ENCODE results near the gene ATP6V1B1. TPM values are rescaled to one million over a fixed set of nuclear protein-coding genes. Genes with fewer than 3 reads are reported as not detected.

The ATP6V1B1 gene
- total and polyA plus RNA-seq, 3 experiments from 2014 or later = not detected

DNA sequence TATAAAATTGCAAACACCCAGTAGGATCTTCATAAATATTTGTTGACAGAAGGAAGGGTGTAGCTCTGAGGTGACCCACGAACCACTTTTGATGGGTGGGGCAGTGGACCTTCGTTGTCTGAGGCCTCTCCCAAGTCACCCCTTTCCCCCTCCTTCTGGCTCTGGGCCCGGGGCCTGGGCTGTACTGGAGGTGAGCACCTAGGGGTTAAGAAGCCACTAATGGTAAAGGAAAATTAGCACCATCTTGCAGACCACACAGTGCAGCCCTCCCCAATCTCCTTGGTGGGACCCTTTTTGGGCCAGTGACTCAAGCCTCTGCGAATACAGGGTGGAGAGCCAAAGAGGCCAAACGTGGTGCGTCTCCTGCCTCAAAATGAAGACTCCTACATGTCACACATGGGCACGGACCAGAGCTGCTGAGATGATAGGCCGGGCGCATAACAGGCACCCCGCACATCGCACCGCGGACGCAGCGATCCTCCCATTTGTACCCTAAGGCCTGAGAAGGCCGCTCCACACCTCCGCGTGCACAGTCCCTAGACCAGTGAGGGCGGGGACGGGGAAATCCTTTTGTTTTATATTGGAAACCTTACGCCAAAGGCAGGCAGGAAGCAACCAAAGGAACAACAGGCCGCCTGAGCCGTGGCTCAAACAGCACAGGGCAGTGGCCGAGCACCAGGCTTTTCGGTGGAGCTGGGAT, 31.9 kb upstream of the ATP6V1B1 start:
- H3K36me3 Mint-ChIP-seq = no peaks in the 10 kb centered on the region
- H3K9me3 Mint-ChIP-seq = no peaks in the 10 kb centered on the region
- H3K36me3 ChIP-seq (ENCODE audit: insufficient read depth, low read length) = no peaks in the 10 kb centered on the region
- no peak for DNase-seq
- no peak overlapping the region for H3K4me3 ChIP-seq (ENCODE audit: low read length)
- H3K9me3 ChIP-seq (ENCODE audit: low read length) = no peaks in the 10 kb centered on the region
- no peak overlapping the region for H3K27ac Mint-ChIP-seq
- no peak overlapping the region for H3K27ac ChIP-seq (ENCODE audit: low read depth, low read length)
- ChIA-PET CTCF (no interaction called here), POLR2A (no interaction called here)
- peaks cover 64 to 93% of the 10 kb centered on the region in 2 donors for H3K27me3 Mint-ChIP-seq
- peaks cover 68% of the 10 kb centered on the region for H3K27me3 ChIP-seq (ENCODE audit: insufficient read depth, low read length, poor library complexity, severe bottlenecking)
- no peak overlapping the region for H3K4me3 Mint-ChIP-seq
- H3K4me1 Mint-ChIP-seq = peaks cover 14 to 51% (median 23%) of the 10 kb centered on the region in 3 donors
- peaks cover 20% of the 10 kb centered on the region for H3K4me1 ChIP-seq (ENCODE audit: insufficient read depth, low read length)

DNA sequence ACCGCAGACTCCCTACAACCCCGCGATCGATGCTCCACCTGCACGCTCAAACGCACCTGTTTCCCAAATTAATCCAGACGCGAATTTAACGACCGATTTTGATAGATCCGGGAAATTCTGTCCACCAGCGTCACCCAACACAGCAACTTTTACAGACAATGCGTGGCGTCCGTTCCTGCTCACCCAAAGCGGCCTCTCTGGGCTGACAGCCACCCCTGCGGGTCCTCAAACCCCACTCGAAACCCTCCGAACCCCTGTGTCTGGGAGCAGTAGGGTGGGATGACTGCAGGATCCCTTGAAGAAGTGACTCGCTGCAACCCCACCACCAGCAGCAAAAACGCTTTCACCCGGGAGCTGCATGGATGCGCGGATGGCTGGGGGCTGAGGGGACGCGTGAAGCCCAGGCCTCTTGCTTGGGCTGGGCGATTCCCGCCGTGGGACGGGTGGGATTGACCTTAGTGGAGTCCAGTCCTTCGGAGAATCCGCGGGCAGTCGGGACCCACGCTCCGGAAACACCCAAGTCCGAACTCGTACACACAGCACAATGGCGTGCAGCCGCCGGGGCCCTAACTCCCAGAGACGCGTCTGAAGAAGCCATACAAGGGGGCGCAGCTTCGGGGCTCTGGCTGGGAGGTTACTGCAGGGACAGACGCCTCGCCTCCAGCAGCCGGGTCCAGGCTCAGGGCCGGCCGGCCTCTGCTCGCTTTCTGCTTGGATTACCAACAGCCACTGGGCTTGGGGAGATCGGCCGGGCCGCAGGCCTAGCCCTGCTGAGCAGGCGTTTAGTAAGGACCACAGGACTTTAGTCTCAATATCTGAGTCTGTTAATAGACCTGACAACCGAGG, 31.1 kb upstream of the ATP6V1B1 start:
- H3K36me3 ChIP-seq (ENCODE audit: insufficient read depth, low read length) = no peaks in the 10 kb centered on the region
- Mint-ChIP-seq H3K4me1 (peaks cover 14 to 43% (median 15%) of the 10 kb centered on the region in 3 donors), H3K36me3 (no peaks in the 10 kb centered on the region), H3K9me3 (no peaks in the 10 kb centered on the region), H3K27me3 (peaks cover 58 to 87% of the 10 kb centered on the region in 2 donors), H3K4me3 (no peak overlapping the region), H3K27ac (peak overlapping the region in 1 of 8 donors; percentile 46)
- H3K4me1 ChIP-seq (ENCODE audit: insufficient read depth, low read length) = peaks cover 15% of the 10 kb centered on the region
- no peaks in the 10 kb centered on the region for H3K9me3 ChIP-seq (ENCODE audit: low read length)
- H3K4me3 ChIP-seq (ENCODE audit: low read length) = no peak overlapping the region
- no peak for DNase-seq
- ChIA-PET POLR2A (no interaction called here), CTCF (no interaction called here)
- H3K27ac ChIP-seq (ENCODE audit: low read depth, low read length) = no peak overlapping the region
- peaks cover 62% of the 10 kb centered on the region for H3K27me3 ChIP-seq (ENCODE audit: insufficient read depth, low read length, poor library complexity, severe bottlenecking)

GRCh38 chr2:70905443-70906421, 30.0 kb upstream of the ATP6V1B1 start:
- peaks cover 12 to 35% (median 14%) of the 10 kb centered on the region in 3 donors for H3K4me1 Mint-ChIP-seq
- H3K27ac ChIP-seq (ENCODE audit: low read depth, low read length) = no peak overlapping the region
- H3K4me3 ChIP-seq (ENCODE audit: low read length) = no peak overlapping the region
- CTCF ChIA-PET = no interaction called here
- peaks cover 11% of the 10 kb centered on the region for H3K4me1 ChIP-seq (ENCODE audit: insufficient read depth, low read length)
- no peaks in the 10 kb centered on the region for H3K36me3 ChIP-seq (ENCODE audit: insufficient read depth, low read length)
- no peaks in the 10 kb centered on the region for H3K9me3 Mint-ChIP-seq
- H3K4me3 Mint-ChIP-seq = no peak overlapping the region
- H3K36me3 Mint-ChIP-seq = no peaks in the 10 kb centered on the region
- DNase-seq = no peak
- no peaks in the 10 kb centered on the region for H3K9me3 ChIP-seq (ENCODE audit: low read length)
- POLR2A ChIA-PET = no interaction called here
- H3K27me3 ChIP-seq (ENCODE audit: insufficient read depth, low read length, poor library complexity, severe bottlenecking) = peaks cover 67% of the 10 kb centered on the region
- no peak overlapping the region for H3K27ac Mint-ChIP-seq
- peaks cover 58 to 84% of the 10 kb centered on the region in 2 donors for H3K27me3 Mint-ChIP-seq

GRCh38 chr2:70906439-70907005, 29.2 kb upstream of the ATP6V1B1 start:
- DNase-seq = no peak
- H3K36me3 Mint-ChIP-seq = no peaks in the 10 kb centered on the region
- H3K27me3 ChIP-seq (ENCODE audit: insufficient read depth, low read length, poor library complexity, severe bottlenecking) = peaks cover 66% of the 10 kb centered on the region

DNA sequence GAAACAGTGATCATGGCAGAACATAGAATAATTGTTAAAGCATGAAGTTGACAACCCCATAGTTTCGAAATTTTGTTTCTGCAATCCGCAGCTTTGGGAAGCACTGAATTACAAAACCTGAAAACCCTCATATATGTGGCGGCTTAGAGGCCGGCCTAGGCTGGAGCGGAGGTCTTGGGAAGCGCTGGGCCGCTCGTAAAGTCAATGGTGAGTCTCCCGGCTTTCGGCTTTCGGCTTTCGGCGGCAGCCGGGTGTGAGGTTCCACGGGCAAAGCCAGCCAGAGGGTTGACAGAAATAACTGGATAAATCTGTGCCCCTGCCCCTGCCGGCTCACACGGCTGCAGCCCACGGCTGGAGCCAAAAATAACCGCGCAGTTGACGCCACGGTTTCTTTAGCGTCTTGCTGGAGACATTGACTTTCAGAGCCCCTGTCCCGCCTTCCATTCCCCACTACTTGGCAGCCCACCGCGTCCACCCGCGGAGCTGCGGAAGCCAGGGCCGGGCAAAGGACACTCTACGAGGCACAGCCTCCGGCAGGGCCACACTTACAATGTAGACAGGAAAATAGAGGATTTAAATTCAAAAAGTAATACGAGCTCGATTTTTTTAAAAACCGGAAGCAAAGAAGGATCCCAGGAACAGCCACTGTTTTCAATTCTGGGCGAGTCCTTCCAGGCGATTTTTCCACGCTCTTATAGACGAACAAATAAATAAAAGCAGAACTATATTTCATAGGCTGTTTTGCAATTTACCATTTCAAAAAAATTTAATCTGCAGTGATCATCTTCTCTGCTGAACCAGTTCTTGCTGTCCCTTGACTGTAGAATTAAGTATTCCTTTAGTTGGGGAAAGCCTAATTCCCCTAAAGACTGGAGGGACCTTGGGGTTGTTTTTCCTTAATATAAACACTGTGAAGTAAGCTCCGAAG, 28.3 kb upstream of the ATP6V1B1 start:
- H3K27me3 ChIP-seq (ENCODE audit: insufficient read depth, low read length, poor library complexity, severe bottlenecking) = peaks cover 58% of the 10 kb centered on the region
- no peak for DNase-seq
- no peak overlapping the region for H3K27ac ChIP-seq (ENCODE audit: low read depth, low read length)
- H3K36me3 ChIP-seq (ENCODE audit: insufficient read depth, low read length) = no peaks in the 10 kb centered on the region
- H3K9me3 ChIP-seq (ENCODE audit: low read length) = no peaks in the 10 kb centered on the region
- POLR2A ChIA-PET = no interaction called here
- Mint-ChIP-seq H3K9me3 (no peaks in the 10 kb centered on the region), H3K27ac (peak overlapping the region in 1 of 8 donors; percentile 25), H3K4me3 (peak overlapping the region in 5 of 7 donors; percentile 31 to 68 (median 45)), H3K36me3 (no peaks in the 10 kb centered on the region), H3K4me1 (peaks cover 6 to 20% (median 11%) of the 10 kb centered on the region in 3 donors), H3K27me3 (peaks cover 53 to 85% of the 10 kb centered on the region in 2 donors)
- peaks cover 8% of the 10 kb centered on the region for H3K4me1 ChIP-seq (ENCODE audit: insufficient read depth, low read length)
- CTCF ChIA-PET = no interaction called here
- no peak overlapping the region for H3K4me3 ChIP-seq (ENCODE audit: low read length)

More at GRCh38 chr2:70906439-70907005, 29.2 kb upstream of the ATP6V1B1 start:
- POLR2A ChIA-PET = no interaction called here
- peaks cover 55 to 84% of the 10 kb centered on the region in 2 donors for H3K27me3 Mint-ChIP-seq
- peaks cover 9 to 27% (median 11%) of the 10 kb centered on the region in 3 donors for H3K4me1 Mint-ChIP-seq
- H3K9me3 Mint-ChIP-seq = no peaks in the 10 kb centered on the region
- peak overlapping the region in 1 of 7 donors; percentile 13 for H3K4me3 Mint-ChIP-seq
- CTCF ChIA-PET = no interaction called here
- Histone ChIP-seq H3K27ac (ENCODE audit: low read depth, low read length) (no peak overlapping the region), H3K9me3 (ENCODE audit: low read length) (no peaks in the 10 kb centered on the region), H3K36me3 (ENCODE audit: insufficient read depth, low read length) (no peaks in the 10 kb centered on the region), H3K4me3 (ENCODE audit: low read length) (no peak overlapping the region), H3K4me1 (ENCODE audit: insufficient read depth, low read length) (peaks cover 8% of the 10 kb centered on the region)
- H3K27ac Mint-ChIP-seq = no peak overlapping the region

DNA sequence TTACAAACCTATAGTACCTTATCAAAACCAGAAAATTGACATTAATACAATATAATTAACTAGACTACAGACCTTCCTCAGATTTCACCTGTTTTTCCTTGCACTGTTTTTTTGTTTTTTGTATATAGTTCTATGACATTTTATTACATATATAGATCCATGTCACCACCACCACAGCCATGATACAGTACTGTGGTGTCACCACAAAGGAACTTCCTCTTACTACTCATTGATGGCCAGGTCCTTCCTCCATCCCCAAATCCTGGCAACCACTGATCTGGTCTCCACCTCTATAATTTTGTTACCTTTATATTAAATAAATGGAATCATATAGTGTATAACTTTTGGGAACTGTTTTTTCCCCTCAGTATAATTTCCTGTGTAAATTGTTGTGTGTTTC, 19.4 kb upstream of the ATP6V1B1 start:
- ChIA-PET CTCF (interaction anchor here (0.7 kb wide), 1 partner anchor 48 kb away, joined by 3 read pairs; no protein-coding TSS in a partner anchor), POLR2A (no interaction called here)
- no peak overlapping the region for H3K27ac ChIP-seq (ENCODE audit: low read depth, low read length)
- no peaks in the 10 kb centered on the region for H3K36me3 Mint-ChIP-seq
- no peaks in the 10 kb centered on the region for H3K9me3 ChIP-seq (ENCODE audit: low read length)
- no peak overlapping the region for H3K4me3 Mint-ChIP-seq
- peaks cover 10% of the 10 kb centered on the region for H3K27me3 ChIP-seq (ENCODE audit: insufficient read depth, low read length, poor library complexity, severe bottlenecking)
- no peaks in the 10 kb centered on the region for H3K36me3 ChIP-seq (ENCODE audit: insufficient read depth, low read length)
- H3K27me3 Mint-ChIP-seq = peaks cover 30 to 56% of the 10 kb centered on the region in 2 donors
- no peak for DNase-seq
- peaks cover 0 to 1% (median 0%) of the 10 kb centered on the region in 3 donors for H3K4me1 Mint-ChIP-seq
- H3K4me1 ChIP-seq (ENCODE audit: insufficient read depth, low read length) = no peaks in the 10 kb centered on the region
- H3K9me3 Mint-ChIP-seq = no peaks in the 10 kb centered on the region
- H3K4me3 ChIP-seq (ENCODE audit: low read length) = no peak overlapping the region
- no peak overlapping the region for H3K27ac Mint-ChIP-seq

DNA sequence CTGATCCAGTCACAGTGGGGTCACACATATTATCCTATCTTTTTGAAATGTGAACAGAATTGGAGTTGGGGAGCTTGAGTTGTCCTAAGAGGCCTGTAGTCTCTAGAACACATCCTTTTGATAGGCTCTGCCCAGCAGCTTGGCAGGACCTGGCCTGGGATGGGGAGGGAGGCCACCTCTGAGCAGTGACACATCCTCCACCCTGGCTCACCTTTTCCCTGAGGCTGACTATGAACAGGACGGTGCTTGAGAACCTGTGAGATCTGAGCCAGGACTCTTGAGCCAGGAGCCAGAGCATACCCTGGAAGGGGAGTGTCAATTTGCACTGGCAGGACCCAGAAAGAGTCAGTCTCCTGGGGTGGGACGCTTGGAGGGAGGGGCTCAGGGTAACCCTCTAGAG, 17.7 kb upstream of the ATP6V1B1 start:
- DNase-seq = no peak
- no peaks in the 10 kb centered on the region for H3K36me3 Mint-ChIP-seq
- H3K4me3 Mint-ChIP-seq = no peak overlapping the region
- POLR2A ChIA-PET = no interaction called here
- no peaks in the 10 kb centered on the region for H3K9me3 Mint-ChIP-seq
- CTCF ChIA-PET = interaction anchor here (1.5 kb wide), 1 partner anchor 48 kb away, joined by 4 read pairs; no protein-coding TSS in a partner anchor
- H3K27ac Mint-ChIP-seq = no peak overlapping the region
- H3K27ac ChIP-seq (ENCODE audit: low read depth, low read length) = no peak overlapping the region
- H3K4me1 ChIP-seq (ENCODE audit: insufficient read depth, low read length) = no peaks in the 10 kb centered on the region
- no peaks in the 10 kb centered on the region for H3K36me3 ChIP-seq (ENCODE audit: insufficient read depth, low read length)
- H3K27me3 Mint-ChIP-seq = peaks cover 23 to 46% of the 10 kb centered on the region in 2 donors
- H3K27me3 ChIP-seq (ENCODE audit: insufficient read depth, low read length, poor library complexity, severe bottlenecking) = peaks cover 10% of the 10 kb centered on the region
- no peaks in the 10 kb centered on the region for H3K9me3 ChIP-seq (ENCODE audit: low read length)
- H3K4me1 Mint-ChIP-seq = peaks cover 0 to 1% (median 0%) of the 10 kb centered on the region in 3 donors
- H3K4me3 ChIP-seq (ENCODE audit: low read length) = no peak overlapping the region
